B cell (primary cell): ENCODE results near the gene SLC35G3. TPM values are rescaled to one million over a fixed set of nuclear protein-coding genes. Genes with fewer than 3 reads are reported as not detected.
"Not testable (repeated sequence)": the region's sequence is repeated elsewhere in the genome, so short reads cannot be mapped to it uniquely, and the experiment has no call there.

Experiments used
- ATAC-seq: fragments of 200-7000 bp; cut with Tn5 transposase; one replicate; pipeline ENCODE4 v1.10.0; 2021; ENCODE audit warnings: low read depth, mild to moderate bottlenecking, moderate number of reproducible peaks, moderate library complexity
- CTCF ChIA-PET: fragments of 350-600 bp; sonication (Branson Sonifier 250); formaldehyde crosslinking; loops from one replicate; lab custom pipeline; 2021; ENCODE audit warnings: antibody characterized with exemption, inconsistent platforms; lab: Charles Lee
- POLR2A ChIA-PET: fragments of 350-600 bp; sonication (Branson Sonifier 250); formaldehyde crosslinking; loops from one replicate; lab custom pipeline; 2021; ENCODE audit warnings: antibody characterized with exemption; lab: Charles Lee
- DNase-seq: peaks from one replicate; pipeline ENCODE4 v3.0.0; 2013
- H2AFZ ChIP-seq: 2 replicates; pipeline ENCODE4 v1.6.1; 2012; ENCODE audit warnings: mild to moderate bottlenecking, low read depth, low read length; ENCODE audit not compliant: insufficient read depth, poor library complexity, severe bottlenecking
- H3K27ac ChIP-seq, 2 donors: 1 replicate in 1 of 2; 2 replicates in 1 of 2; pipeline ENCODE4 v1.5.1; 2012 to 2013; ENCODE audit warnings: low read length in 2 of 2, mild to moderate bottlenecking in 2 of 2, moderate library complexity in 1 of 2
- H3K27me3 ChIP-seq, 4 experiments: fragments of 200-600 bp in 1 of 4; sonication (generic) in 1 of 4; replicated peaks in 1 of 4; 1 replicate in 2 of 4; 2 replicates in 2 of 4; pipeline versions ENCODE4 v1.6.1 to v1.7.0; 2013 to 2016; ENCODE audit warnings: low read length in 3 of 4, mild to moderate bottlenecking in 2 of 4, mixed read lengths in 1 of 4, moderate library complexity in 1 of 4; ENCODE audit not compliant: insufficient read depth in 4 of 4, control insufficient read depth in 3 of 4; ENCODE audit errors: control extremely low read depth in 1 of 4
- H3K36me3 ChIP-seq, 2 experiments: replicated peaks in 1 of 2; 1 replicate in 1 of 2; 2 replicates in 1 of 2; pipeline versions ENCODE4 v1.6.1 to v1.7.1; 2013; ENCODE audit warnings: low read length in 1 of 2; ENCODE audit not compliant: insufficient read depth in 2 of 2, control insufficient read depth in 1 of 2; ENCODE audit errors: control extremely low read depth in 1 of 2, extremely low read depth in 1 of 2
- H3K4me1 ChIP-seq, 2 donors: fragments of 200-600 bp in 1 of 2; sonication (generic) in 1 of 2; 1 replicate in 1 of 2; 2 replicates in 1 of 2; pipeline versions ENCODE4 v1.5.1 to v1.6.1; 2013 to 2017; ENCODE audit warnings: low read length in 2 of 2; ENCODE audit not compliant: control insufficient read depth in 2 of 2, insufficient read depth in 2 of 2
- H3K4me2 ChIP-seq: replicated peaks from 2 replicates; pipeline ENCODE3; 2012; ENCODE audit warnings: mild to moderate bottlenecking, low read depth, low read length; ENCODE audit not compliant: poor library complexity, severe bottlenecking
- H3K4me3 ChIP-seq, 5 experiments: fragments of 200-600 bp in 1 of 5; sonication (generic) in 1 of 5; 1 replicate in 3 of 5; 2 replicates in 2 of 5; pipeline versions ENCODE4 v1.5.1 to v1.7.0; 2011 to 2016; ENCODE audit warnings: low read length in 4 of 5, mild to moderate bottlenecking in 4 of 5, low read depth in 2 of 5, control low read depth in 1 of 5, moderate library complexity in 1 of 5; ENCODE audit not compliant: insufficient read depth in 1 of 5; ENCODE audit errors: control extremely low read depth in 1 of 5, extremely low read depth in 1 of 5
- H3K79me2 ChIP-seq: fragments of 200-600 bp; sonication (generic); one replicate; pipeline ENCODE4 v1.6.0; 2016; ENCODE audit warnings: low read length; ENCODE audit not compliant: control insufficient read depth, insufficient read depth
- H3K9ac ChIP-seq: fragments of 200-600 bp; sonication (generic); 2 replicates; pipeline ENCODE4 v1.6.1; 2017; ENCODE audit warnings: mild to moderate bottlenecking, low read length, moderate library complexity
- H3K9me3 ChIP-seq, 3 donors: one replicate each; pipeline versions ENCODE4 v1.6.1 to v1.7.1; 2013; ENCODE audit warnings: low read length in 2 of 3; ENCODE audit not compliant: control insufficient read depth in 2 of 3, insufficient read depth in 1 of 3; ENCODE audit errors: control extremely low read depth in 1 of 3
- H4K20me1 ChIP-seq: 2 replicates; pipeline ENCODE4 v1.6.0; 2012; ENCODE audit warnings: mild to moderate bottlenecking, low read length; ENCODE audit not compliant: insufficient read depth, control insufficient read depth, poor library complexity, severe bottlenecking
- H3K27ac Mint-ChIP-seq: one replicate; pipeline ENCODE4 v1.8.0; 2021; ENCODE audit warnings: mixed read lengths
- H3K27me3 Mint-ChIP-seq: one replicate; pipeline ENCODE4 v1.8.0; 2021; ENCODE audit warnings: mixed read lengths
- H3K4me1 Mint-ChIP-seq: one replicate; pipeline ENCODE4 v1.8.0; 2021; ENCODE audit warnings: mixed read lengths
- H3K4me3 Mint-ChIP-seq: one replicate; pipeline ENCODE4 v1.8.0; 2021; ENCODE audit warnings: mixed read lengths
- H3K9me3 Mint-ChIP-seq: one replicate; pipeline ENCODE4 v1.8.0; 2022; ENCODE audit warnings: mixed read lengths; ENCODE audit not compliant: insufficient read depth
- CTCF ChIP-seq: fragments of 200-600 bp; IDR thresholded peaks from one replicate; pipeline ENCODE4 v1.8.0; 2022; ENCODE audit warnings: antibody characterized with exemption, mild to moderate bottlenecking
- EZH2 ChIP-seq: IDR thresholded peaks from 2 replicates; pipeline ENCODE4 v1.6.1; 2012; ENCODE audit warnings: borderline replicate concordance, low read depth, mild to moderate bottlenecking, moderate library complexity, low read length; ENCODE audit not compliant: insufficient read depth, poor library complexity, severe bottlenecking
- WGBS: methylation state at CpG from one replicate; pipeline ENCODE4 v1.1.5; 2013; ENCODE audit warnings: missing lambda C conversion rate; ENCODE audit not compliant: insufficient coverage; 5-methylcytosine and 5-hydroxymethylcytosine counted together
- intact Hi-C: fragments of 100-400 bp; cut with micrococcal nuclease; formaldehyde crosslinking; loops from one replicate; pipeline ENCODE4 v1.10.0; 2022
- polyA plus RNA-seq: library from polyadenylated mRNA; depleted of rRNA; stranded (reverse); fragments of >200 nt; gene quantifications from 2 replicates; pipeline ENCODE4 v1.2.3, GENCODE V29; 2012
- total RNA-seq, 2 donors: library from RNA; stranded (reverse); fragments of 120-200 nt in 1 of 2; gene quantifications; 1 replicate in 1 of 2; 2 replicates in 1 of 2; pipeline versions ENCODE4 v1.2.3 to v1.2.4, GENCODE V29; 2013 to 2022

The SLC35G3 gene
- total and polyA plus RNA-seq, 2 donors (not counting 1 experiment from before 2014, with no cell fraction given): not detected

GRCh38 chr17:35210741-35211140 is 16.5 kb upstream of the SLC35G3 start:
- peaks cover 41% of the 10 kb centered on the region for H3K27me3 Mint-ChIP-seq
- intact Hi-C loops: loop anchor here (10.0 kb wide), 1 partner anchor 54 kb away; no protein-coding TSS in a partner anchor
- ATAC-seq (no peak), DNase-seq (no peak)
- H3K27ac Mint-ChIP-seq: no peak overlapping the region
- no peaks in the 10 kb centered on the region for H3K79me2 ChIP-seq
- H3K4me1 ChIP-seq: no peaks in the 10 kb centered on the region
- no peak overlapping the region for H3K4me3 ChIP-seq
- no peak overlapping the region for H3K4me3 Mint-ChIP-seq
- no peak overlapping the region for H2AFZ ChIP-seq
- 83% methylated on average over 1 of the region's 7 CpGs for WGBS
- H3K27me3 ChIP-seq: peaks cover 0 to 14% (median 8%) of the 10 kb centered on the region in 4 experiments
- ChIA-PET CTCF (interaction anchor here (1.4 kb wide), 1 partner anchor 101 kb away, joined by 6 read pairs; no protein-coding TSS in a partner anchor), POLR2A (no interaction called here)
- peaks cover 2% of the 10 kb centered on the region for H3K4me1 Mint-ChIP-seq
- H3K9ac ChIP-seq: no peak overlapping the region
- peaks cover 0 to 2% (median 0%) of the 10 kb centered on the region in 3 donors for H3K9me3 ChIP-seq
- H3K4me2 ChIP-seq: no peak overlapping the region
- H3K36me3 ChIP-seq: no peaks in the 10 kb centered on the region
- H3K27ac ChIP-seq: no peak overlapping the region
- peaks cover 3% of the 10 kb centered on the region for H3K9me3 Mint-ChIP-seq
- no peak for TF ChIP-seq EZH2
- no peak for TF ChIP-seq CTCF
- no peaks in the 10 kb centered on the region for H4K20me1 ChIP-seq

- H3K27me3 ChIP-seq, H3K4me2 ChIP-seq, H3K9ac ChIP-seq, H3K4me1 Mint-ChIP-seq, POLR2A ChIA-PET, H3K9me3 Mint-ChIP-seq, DNase-seq, H3K4me3 Mint-ChIP-seq, ATAC-seq, H3K4me3 ChIP-seq, H2AFZ ChIP-seq, H3K9me3 ChIP-seq, intact Hi-C loops, CTCF ChIA-PET, H3K79me2 ChIP-seq, H3K27ac Mint-ChIP-seq, H3K4me1 ChIP-seq, H3K36me3 ChIP-seq, H4K20me1 ChIP-seq, H3K27ac ChIP-seq: not testable (repeated sequence)
- no CpG with 5 or more reads among the region's 2 CpGs for WGBS
- peaks cover 29% of the 10 kb centered on the region for H3K27me3 Mint-ChIP-seq
Measured at GRCh38 chr17:35202582-35202981, 8.4 kb upstream of the SLC35G3 start.

GRCh38 chr17:35195062-35195461 is 869 bp upstream of the SLC35G3 start:
- CTCF ChIA-PET: not testable (repeated sequence)

More at GRCh38 chr17:35195062-35195461, 869 bp upstream of the SLC35G3 start:
- H3K9me3 ChIP-seq, H3K27ac Mint-ChIP-seq, intact Hi-C loops, DNase-seq, H3K4me1 ChIP-seq, H3K9ac ChIP-seq, H3K4me3 Mint-ChIP-seq, H2AFZ ChIP-seq, ATAC-seq, H3K36me3 ChIP-seq, H4K20me1 ChIP-seq, H3K9me3 Mint-ChIP-seq, POLR2A ChIA-PET, H3K27ac ChIP-seq, H3K4me1 Mint-ChIP-seq, H3K4me3 ChIP-seq, H3K27me3 ChIP-seq, H3K79me2 ChIP-seq, H3K4me2 ChIP-seq: not testable (repeated sequence)
- peaks cover 17% of the 10 kb centered on the region for H3K27me3 Mint-ChIP-seq
- WGBS: 95% methylated on average over 19 of the region's 31 CpGs
